22Rv1 (cell line): ENCODE measurements around the gene PRR36.

Experiments
- H3K27ac ChIP-seq: fragments of 450-650 bp; 2 replicates; pipeline ENCODE4 v1.5.1; 2017
- CTCF ChIP-seq: fragments of 450-650 bp; IDR thresholded peaks from 2 replicates; pipeline ENCODE4 v1.5.1; 2017; ENCODE audit warnings: mild to moderate bottlenecking
- ZFX ChIP-seq: fragments of 450-650 bp; IDR thresholded peaks from 2 replicates; pipeline ENCODE4 v1.6.1; 2017; ENCODE audit warnings: antibody characterized with exemption, borderline replicate concordance

The PRR36 gene

GRCh38 chr19:7874076-7874896, at the start of gene PRR36:
Gene PRR36 (minus strand): TSS chr19:7874390. CDS start chr19:7873689, 701 bp downstream.
- H3K27ac ChIP-seq, result peak within 1 kb of the TSS; percentile 91
- TF ChIP-seq CTCF (no peak), ZFX (no peak)

GRCh38 chr19:7923295-7924191, 49.4 kb upstream of the PRR36 start:
- peak overlapping the region; percentile 97 for H3K27ac ChIP-seq
- TF ChIP-seq ZFX (no peak), CTCF (no peak)

GRCh38 chr19:7922836-7923195, 48.6 kb upstream of the PRR36 start:
- peak overlapping the region; percentile 97 for H3K27ac ChIP-seq
- TF ChIP-seq CTCF (no peak), ZFX (no peak)

- TF ChIP-seq CTCF (0 out of 2 replicates have a peak, but pooled peaks have one; percentile 9), ZFX (no peak)
Measured at GRCh38 chr19:7921967-7922835, 48.0 kb upstream of the PRR36 start.

GRCh38 chr19:7921302-7921966, 47.2 kb upstream of the PRR36 start:
- peak overlapping the region; percentile 97 for H3K27ac ChIP-seq
- TF ChIP-seq CTCF, result no peak
- TF ChIP-seq ZFX, result no peak

More at GRCh38 chr19:7921967-7922835, 48.0 kb upstream of the PRR36 start:
- H3K27ac ChIP-seq, result peak overlapping the region; percentile 97

- peak overlapping the region; percentile 97 for H3K27ac ChIP-seq
- TF ChIP-seq ZFX (no peak), CTCF (no peak)
Measured at GRCh38 chr19:7920519-7921301, 46.5 kb upstream of the PRR36 start.
